ENCODE data around the gene EZH1.

DNA sequence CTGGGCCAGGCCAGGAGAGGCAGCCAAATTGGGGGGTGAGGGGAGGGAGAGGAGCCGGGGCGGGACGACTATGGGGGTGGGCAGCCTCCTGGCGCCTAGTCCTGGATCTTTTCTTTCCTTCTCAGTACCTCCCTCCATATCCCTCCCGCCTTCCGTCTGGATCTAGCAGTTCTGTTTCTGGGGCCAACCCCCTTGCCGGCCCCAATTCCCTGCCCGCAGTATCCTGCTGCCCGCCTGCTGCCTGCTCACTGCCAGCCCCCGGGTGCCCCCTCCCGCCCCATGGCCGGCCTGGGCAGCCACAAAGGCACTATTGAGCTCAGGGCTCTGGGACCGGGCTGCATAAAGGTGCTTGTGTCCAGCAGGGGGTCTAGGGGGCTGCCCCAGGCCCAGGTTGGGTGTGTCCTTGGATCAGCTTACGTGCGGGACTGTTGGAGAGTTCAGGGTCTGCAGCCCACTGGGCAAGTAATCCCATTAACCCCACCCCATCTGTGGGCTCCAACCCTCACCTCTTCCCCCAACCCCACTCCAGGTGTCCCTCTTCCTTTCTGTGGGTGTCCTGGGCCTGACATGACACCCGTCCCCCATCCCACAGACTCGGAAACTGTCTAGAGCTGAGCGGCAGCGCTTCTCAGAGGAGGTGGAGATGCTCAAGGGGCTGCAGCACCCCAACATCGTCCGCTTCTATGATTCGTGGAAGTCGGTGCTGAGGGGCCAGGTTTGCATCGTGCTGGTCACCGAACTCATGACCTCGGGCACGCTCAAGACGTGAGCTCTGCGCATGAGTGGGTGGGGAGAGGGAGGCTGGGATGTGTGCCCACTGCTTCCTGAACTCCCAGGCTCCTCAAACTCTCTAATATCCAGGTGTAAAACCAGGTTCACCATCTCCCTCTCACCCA lies 37.6 kb upstream of the EZH1 start:
- no peak for TF ChIP-seq SIN3A (IDR thresholded peaks at IDR 0.05; ENCODE audit: borderline replicate concordance, insufficient read depth, low read length)
- TF ChIP-seq POLR2AphosphoS5 (IDR thresholded peaks at IDR 0.05; ENCODE audit: low read depth, low read length), result no peak
- TF ChIP-seq REST (IDR thresholded peaks at IDR 0.05; ENCODE audit: insufficient read depth in 1 of 2, low read depth in 2 of 2, low read length in 2 of 2), result no peak
- TF ChIP-seq FOXP2 (optimal IDR thresholded peaks at IDR 0.05; ENCODE audit: borderline replicate concordance, extremely low read depth, extremely low read length, insufficient read depth), result no peak
- no peak for TF ChIP-seq TAF1 (IDR thresholded peaks at IDR 0.05; ENCODE audit: borderline replicate concordance, insufficient read depth, low read length)
